Measurements from ENCODE around the gene THAP11. TPM values are rescaled to one million over a fixed set of nuclear protein-coding genes. Genes with fewer than 3 reads are reported as not detected.
A peak's percentile ranks its signal among the peaks of the same experiment; 100 is the strongest.

The THAP11 gene
- total RNA-seq, 2 experiments from 2014 or later: 40.6 to 40.7 TPM

DNA sequence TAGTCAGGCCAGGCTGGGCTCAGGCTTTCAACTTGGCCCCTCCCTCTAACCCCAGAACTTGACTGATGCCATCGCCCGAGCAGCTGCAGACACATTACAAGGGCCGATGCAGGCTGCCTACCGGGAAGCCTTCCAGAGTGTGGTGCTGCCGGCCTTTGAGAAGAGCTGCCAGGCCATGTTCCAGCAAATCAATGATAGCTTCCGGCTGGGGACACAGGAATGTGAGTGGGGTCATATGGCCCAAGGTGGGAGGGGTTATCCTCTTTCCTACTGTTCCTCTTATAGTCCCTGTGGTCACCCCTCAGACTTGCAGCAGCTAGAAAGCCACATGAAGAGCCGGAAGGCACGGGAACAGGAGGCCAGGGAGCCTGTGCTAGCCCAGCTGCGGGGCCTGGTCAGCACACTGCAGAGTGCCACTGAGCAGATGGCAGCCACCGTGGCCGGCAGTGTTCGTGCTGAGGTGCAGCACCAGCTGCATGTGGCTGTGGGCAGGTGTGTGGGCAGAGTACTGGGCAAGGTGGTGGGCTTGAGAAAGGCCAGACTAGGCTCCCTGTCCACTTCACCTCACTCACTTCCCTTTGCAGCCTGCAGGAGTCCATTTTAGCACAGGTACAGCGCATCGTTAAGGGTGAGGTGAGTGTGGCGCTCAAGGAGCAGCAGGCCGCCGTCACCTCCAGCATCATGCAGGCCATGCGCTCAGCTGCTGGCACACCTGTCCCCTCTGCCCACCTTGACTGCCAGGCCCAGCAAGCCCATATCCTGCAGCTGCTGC lies 40.4 kb downstream of the THAP11 start:
- Mint-ChIP-seq H3K27me3 (no peaks in the 10 kb centered on the region), H3K27ac (no peak overlapping the region), H3K4me1 (ENCODE audit: low read depth) (no peaks in the 10 kb centered on the region), H3K4me3 (no peak overlapping the region), H3K36me3 (ENCODE audit: low read depth) (peaks cover 24% of the 10 kb centered on the region), H3K9me3 (no peaks in the 10 kb centered on the region)
- no peak for ATAC-seq
- TF ChIP-seq, protein P1, sequence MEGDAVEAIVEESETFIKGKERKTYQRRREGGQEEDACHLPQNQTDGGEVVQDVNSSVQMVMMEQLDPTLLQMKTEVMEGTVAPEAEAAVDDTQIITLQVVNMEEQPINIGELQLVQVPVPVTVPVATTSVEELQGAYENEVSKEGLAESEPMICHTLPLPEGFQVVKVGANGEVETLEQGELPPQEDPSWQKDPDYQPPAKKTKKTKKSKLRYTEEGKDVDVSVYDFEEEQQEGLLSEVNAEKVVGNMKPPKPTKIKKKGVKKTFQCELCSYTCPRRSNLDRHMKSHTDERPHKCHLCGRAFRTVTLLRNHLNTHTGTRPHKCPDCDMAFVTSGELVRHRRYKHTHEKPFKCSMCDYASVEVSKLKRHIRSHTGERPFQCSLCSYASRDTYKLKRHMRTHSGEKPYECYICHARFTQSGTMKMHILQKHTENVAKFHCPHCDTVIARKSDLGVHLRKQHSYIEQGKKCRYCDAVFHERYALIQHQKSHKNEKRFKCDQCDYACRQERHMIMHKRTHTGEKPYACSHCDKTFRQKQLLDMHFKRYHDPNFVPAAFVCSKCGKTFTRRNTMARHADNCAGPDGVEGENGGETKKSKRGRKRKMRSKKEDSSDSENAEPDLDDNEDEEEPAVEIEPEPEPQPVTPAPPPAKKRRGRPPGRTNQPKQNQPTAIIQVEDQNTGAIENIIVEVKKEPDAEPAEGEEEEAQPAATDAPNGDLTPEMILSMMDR (IDR thresholded peaks at IDR 0.05): no peak
- DNase-seq: no peak
- CTCF ChIA-PET: interaction anchor here (0.7 to 6.3 kb wide), 24 partner anchors 8 to 296 kb away, joined by 3 to 81 read pairs (median 14); partner anchors contain the start of genes CENPT, CTRL, EDC4 and PSKH1
- intact Hi-C loops (cut with micrococcal nuclease): loop anchor here (2.0 kb wide), 1 partner anchor 46 kb away; no protein-coding TSS in a partner anchor
- POLR2A ChIA-PET: interaction anchor here (0.8 to 2.0 kb wide), 6 partner anchors 24 to 52 kb away, joined by 3 to 8 read pairs (median 3); no protein-coding TSS in a partner anchor

DNA sequence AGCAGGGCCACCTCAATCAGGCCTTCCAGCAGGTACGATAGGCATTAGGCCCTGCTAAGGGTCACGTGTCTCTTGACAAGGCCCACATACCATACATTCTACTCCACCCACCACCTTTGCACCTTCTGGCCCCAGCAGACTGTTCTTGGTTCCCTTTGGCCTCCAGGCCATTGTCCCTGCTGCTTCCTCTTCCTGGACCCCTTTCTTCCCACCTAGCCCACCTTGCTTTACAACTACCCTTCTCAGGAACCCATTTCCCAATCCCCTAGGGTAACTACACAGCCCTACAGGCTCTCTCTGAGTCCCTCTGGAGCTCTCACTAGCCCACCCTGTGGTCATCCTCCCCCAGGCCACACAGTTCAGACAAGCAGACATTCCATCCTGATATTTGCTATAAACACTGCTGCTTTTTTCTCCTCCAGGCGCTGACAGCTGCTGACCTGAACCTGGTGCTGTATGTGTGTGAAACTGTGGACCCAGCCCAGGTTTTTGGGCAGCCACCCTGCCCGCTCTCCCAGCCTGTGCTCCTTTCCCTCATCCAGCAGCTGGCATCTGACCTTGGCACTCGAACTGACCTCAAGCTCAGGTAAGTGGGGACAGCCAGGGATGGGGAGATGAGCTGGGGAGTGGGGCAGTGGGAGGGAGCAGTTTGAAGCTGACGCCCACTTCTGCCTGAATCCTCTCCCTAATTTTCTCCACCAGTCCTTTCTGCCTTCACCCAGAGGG lies 41.2 kb downstream of the THAP11 start:
- DNase-seq: no peak
- H3K27me3 Mint-ChIP-seq: no peaks in the 10 kb centered on the region
- intact Hi-C loops (cut with micrococcal nuclease): loop anchor here (2.0 kb wide), 1 partner anchor 45 kb away; no protein-coding TSS in a partner anchor
- H3K4me1 Mint-ChIP-seq (ENCODE audit: low read depth): no peaks in the 10 kb centered on the region
- H3K4me3 Mint-ChIP-seq: no peak overlapping the region
- peak; percentile 19 for ATAC-seq
- H3K36me3 Mint-ChIP-seq (ENCODE audit: low read depth): peaks cover 20% of the 10 kb centered on the region
- ChIA-PET CTCF (interaction anchor here (0.6 to 6.3 kb wide), 42 partner anchors 9 to 1253 kb away, joined by 3 to 81 read pairs (median 6); partner anchors contain the start of genes ATP6V0D1, CENPT, CTRL and DDX28), POLR2A (interaction anchor here (1.0 to 2.0 kb wide), 7 partner anchors 8 to 51 kb away, joined by 3 to 8 read pairs (median 3); partner anchors contain the start of gene CENPT)
- TF ChIP-seq, protein P1 (IDR thresholded peaks at IDR 0.05): no peak
- no peaks in the 10 kb centered on the region for H3K9me3 Mint-ChIP-seq
- no peak overlapping the region for H3K27ac Mint-ChIP-seq

- H3K4me1 Mint-ChIP-seq (ENCODE audit: low read depth): no peaks in the 10 kb centered on the region
- CTCF ChIA-PET: interaction anchor here (0.6 to 6.3 kb wide), 41 partner anchors 8 to 1252 kb away, joined by 3 to 81 read pairs (median 6); partner anchors contain the start of genes ATP6V0D1, CENPT, CTRL and DDX28
- TF ChIP-seq, protein P1 (IDR thresholded peaks at IDR 0.05): peak; percentile 94
- no peaks in the 10 kb centered on the region for H3K9me3 Mint-ChIP-seq
- intact Hi-C loops (cut with micrococcal nuclease): loop anchor here (2.0 kb wide), 1 partner anchor 45 kb away; no protein-coding TSS in a partner anchor
- no peaks in the 10 kb centered on the region for H3K27me3 Mint-ChIP-seq
- peaks cover 17% of the 10 kb centered on the region for H3K36me3 Mint-ChIP-seq (ENCODE audit: low read depth)
- ATAC-seq (peak; percentile 87), DNase-seq (peak; percentile 83)
- no peak overlapping the region for H3K4me3 Mint-ChIP-seq
- H3K27ac Mint-ChIP-seq: no peak overlapping the region
- POLR2A ChIA-PET: interaction anchor here (0.5 to 2.0 kb wide), 9 partner anchors 9 to 82 kb away, joined by 3 to 8 read pairs (median 3); partner anchors contain the start of genes CENPT and EDC4
These were observed 41.7 kb downstream of the THAP11 start for GRCh38 chr16:67883872-67884261.

GRCh38 chr16:67884684-67885083 lies 42.6 kb downstream of the THAP11 start, which contains the start of gene NRN1L:
Gene NRN1L (plus strand): TSS chr16:67884885. CDS start chr16:67884904, 19 bp downstream.
- intact Hi-C loops (cut with micrococcal nuclease): no loop called here
- Mint-ChIP-seq H3K27ac (no peak within 1 kb of the TSS), H3K9me3 (no peaks in the 10 kb centered on the region), H3K27me3 (no peaks in the 10 kb centered on the region), H3K4me1 (ENCODE audit: low read depth) (no peaks in the 10 kb centered on the region), H3K4me3 (no peak within 1 kb of the TSS), H3K36me3 (ENCODE audit: low read depth) (peaks cover 10% of the 10 kb centered on the region)
- DNase-seq: no peak
- no peak for ATAC-seq
- CTCF ChIA-PET: interaction anchor here (1.2 to 6.3 kb wide), 28 partner anchors 8 to 403 kb away, joined by 3 to 81 read pairs (median 12); partner anchors contain the start of genes ATP6V0D1, CTRL, EDC4 and GFOD2
- TF ChIP-seq, protein P1 (IDR thresholded peaks at IDR 0.05): no peak
- POLR2A ChIA-PET: interaction anchor here (1.0 to 2.0 kb wide), 5 partner anchors 8 to 37 kb away, joined by 3 to 8 read pairs (median 3); partner anchors contain the start of genes CENPT and EDC4

All from activated CD8-positive, alpha-beta T cell treated with anti-CD3 and anti-CD28 coated beads for 36 hours (primary cell).